ENCODE data around the gene SCO2. TPM values are rescaled to one million over a fixed set of nuclear protein-coding genes. Genes with fewer than 3 reads are reported as not detected.

The SCO2 gene
- total RNA-seq, 1 experiment from 2014 or later, result 6.3 TPM

DNA sequence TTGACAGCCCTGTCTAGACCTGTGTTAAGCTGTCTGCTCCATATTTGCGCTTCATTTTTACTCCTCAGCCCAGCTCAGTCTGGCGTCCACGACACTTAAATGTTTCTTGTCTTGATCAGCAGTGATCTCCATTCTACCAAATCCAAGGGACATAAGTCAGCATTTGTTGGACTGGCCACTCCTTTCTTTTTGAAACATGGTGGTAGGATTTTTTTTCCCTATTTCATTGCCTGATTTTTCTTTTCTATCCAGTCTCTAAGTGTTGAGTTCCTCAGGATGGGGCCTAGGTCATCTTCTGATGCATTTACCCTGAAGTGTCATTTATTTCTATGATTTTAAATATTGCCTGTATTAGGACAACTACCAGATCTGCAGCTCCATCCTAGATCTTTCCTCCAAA, 16.5 kb downstream of the SCO2 start:
- no peaks in the 10 kb centered on the region for H3K9me3 ChIP-seq (replicated peaks)
- peak overlapping the region; percentile 92 for H3K4me3 ChIP-seq
- peak overlapping the region; percentile 97 for H3K27ac ChIP-seq
- H3K27me3 ChIP-seq (replicated peaks), result no peaks in the 10 kb centered on the region
- DNase-seq (ENCODE audit: low read depth in 1 of 2, low spot score in 2 of 2), result no peak
- peaks cover 51% of the 10 kb centered on the region for H3K36me3 ChIP-seq
- peaks cover 22% of the 10 kb centered on the region for H3K4me1 ChIP-seq (replicated peaks)

DNA sequence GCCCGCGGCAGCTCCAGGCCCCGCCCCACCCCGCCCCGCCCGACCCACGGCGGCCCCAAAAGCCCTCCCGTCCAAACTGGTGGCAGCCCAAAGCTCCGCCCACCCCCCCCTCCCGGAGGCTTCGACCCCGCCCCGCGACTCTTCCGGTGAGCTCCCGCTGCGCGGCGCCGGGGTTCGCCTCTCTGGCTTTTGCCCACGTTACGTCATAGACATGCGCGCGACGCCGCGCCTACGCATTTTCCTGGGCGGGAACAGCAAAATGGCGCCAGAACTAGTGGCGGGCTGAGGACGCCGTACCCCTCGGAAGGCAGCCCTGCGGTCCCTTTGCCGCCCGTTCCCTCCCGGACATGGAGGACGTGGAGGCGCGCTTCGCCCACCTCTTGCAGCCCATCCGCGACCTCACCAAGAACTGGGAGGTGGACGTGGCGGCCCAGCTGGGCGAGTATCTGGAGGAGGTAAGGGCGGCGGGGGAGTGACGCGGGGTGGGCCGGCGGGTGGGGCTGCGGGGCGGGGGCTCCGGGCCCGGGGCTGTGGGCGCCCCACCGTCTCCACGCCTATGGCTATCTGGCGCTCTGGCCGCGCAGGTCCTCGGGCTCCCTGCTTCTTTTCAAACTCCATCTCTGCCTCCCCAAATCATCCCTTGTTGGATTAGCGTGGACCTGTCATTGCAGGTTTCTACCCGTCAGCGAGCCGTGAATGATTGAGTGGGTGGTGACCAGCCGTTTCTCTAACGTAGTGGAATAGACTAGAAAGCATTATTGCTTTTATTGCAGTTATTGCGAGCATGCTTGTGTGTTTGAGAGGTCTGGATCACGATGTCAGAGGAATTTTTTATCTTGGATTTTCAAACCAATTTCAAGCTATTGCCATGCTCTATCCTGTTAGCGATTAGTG, 17.2 kb downstream of the SCO2 start, which contains the start of gene NCAPH2:
TSS of gene NCAPH2 (plus strand) at position 234 of the 894 bp plus-strand sequence. CDS start at position 348, 114 bp downstream.
- peaks cover 22% of the 10 kb centered on the region for H3K4me1 ChIP-seq (replicated peaks)
- H3K9me3 ChIP-seq (replicated peaks), result no peaks in the 10 kb centered on the region
- H3K36me3 ChIP-seq, result peaks cover 56% of the 10 kb centered on the region
- H3K4me3 ChIP-seq, result peak within 1 kb of the TSS; percentile 92
- no peaks in the 10 kb centered on the region for H3K27me3 ChIP-seq (replicated peaks)
- peak; percentile 94 to 96 for DNase-seq (ENCODE audit: low read depth in 1 of 2, low spot score in 2 of 2)
- H3K27ac ChIP-seq, result peak within 1 kb of the TSS; percentile 97

DNA sequence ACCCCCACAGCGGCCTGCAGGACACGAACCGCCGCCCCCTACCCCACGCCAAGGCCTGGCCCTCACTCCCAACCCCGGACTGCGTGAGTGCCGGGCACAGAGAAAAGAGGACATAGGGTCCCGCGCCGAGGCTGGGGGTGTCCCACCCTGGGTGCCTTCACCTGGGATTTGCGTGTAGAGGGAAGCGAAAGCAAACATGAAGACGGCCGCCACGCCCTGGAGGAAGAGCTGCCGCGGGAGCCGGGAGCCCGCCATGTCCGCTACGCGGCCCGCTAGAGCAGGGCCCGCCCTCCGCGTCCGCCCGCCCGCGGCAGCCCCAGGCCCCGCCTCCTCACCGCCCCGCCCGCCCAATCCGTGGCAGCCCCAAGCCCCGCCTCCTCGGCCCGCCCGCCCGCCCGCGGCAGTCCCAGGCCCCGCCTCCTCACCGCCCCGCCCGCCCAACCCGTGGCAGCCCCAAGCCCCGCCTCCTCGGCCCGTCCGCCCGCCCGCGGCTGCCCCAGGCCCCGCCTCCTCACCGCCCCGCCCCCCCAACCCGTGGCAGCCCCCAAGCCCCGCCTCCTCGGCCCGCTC, 17.9 kb downstream of the SCO2 start, which contains the start of gene LMF2:
TSS of gene LMF2 (minus strand) at position 282 of the 570 bp plus-strand sequence. CDS start at position 255, 27 bp downstream.
- Histone ChIP-seq H3K4me1 (replicated peaks) (peaks cover 22% of the 10 kb centered on the region), H3K9me3 (replicated peaks) (no peaks in the 10 kb centered on the region), H3K27ac (peak within 1 kb of the TSS; percentile 97), H3K4me3 (peak within 1 kb of the TSS; percentile 92), H3K36me3 (peaks cover 57% of the 10 kb centered on the region), H3K27me3 (replicated peaks) (no peaks in the 10 kb centered on the region)
- peak; percentile 71 to 82 for DNase-seq (ENCODE audit: low read depth in 1 of 2, low spot score in 2 of 2)

DNA sequence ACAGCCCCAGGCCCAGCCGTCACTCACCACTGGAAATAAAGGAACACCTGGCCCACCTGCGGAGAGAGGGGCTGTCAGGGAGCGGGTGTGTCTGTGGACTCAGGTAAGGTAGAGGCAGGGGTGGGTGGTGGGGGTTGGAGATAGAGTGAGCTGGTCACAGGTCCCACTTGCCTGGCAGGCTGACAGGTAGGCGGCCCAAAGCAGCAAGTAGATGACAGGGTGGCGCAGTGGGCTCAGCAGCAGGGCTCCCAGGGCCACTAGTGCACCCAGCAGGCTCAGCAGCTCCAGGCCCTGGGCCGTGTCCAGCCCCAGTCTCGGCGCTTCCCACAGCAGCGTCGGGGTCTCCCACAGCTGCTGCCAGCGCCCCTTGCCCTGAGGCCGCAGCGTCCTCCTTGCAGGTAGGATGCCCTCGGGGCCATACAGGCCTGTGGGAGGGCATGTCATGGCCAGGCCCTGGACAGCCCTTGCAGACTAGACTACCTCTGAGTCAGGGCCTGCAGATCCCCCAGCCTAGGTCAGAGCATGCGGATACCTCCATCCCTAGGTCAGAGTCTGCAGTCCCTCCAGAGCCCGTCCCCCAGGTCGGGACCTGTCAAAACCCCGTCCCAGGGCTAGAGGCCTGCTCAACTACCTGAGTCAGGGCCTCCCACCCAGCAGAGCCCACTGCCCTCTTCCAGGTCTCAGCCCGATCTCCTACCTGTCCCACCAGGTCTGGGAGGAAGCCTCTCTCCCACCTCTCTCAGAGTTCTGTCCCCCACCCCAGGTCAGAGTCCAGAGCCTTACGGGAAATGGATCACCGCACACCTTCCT, 18.6 kb downstream of the SCO2 start:
- no peaks in the 10 kb centered on the region for H3K27me3 ChIP-seq (replicated peaks)
- peaks cover 22% of the 10 kb centered on the region for H3K4me1 ChIP-seq (replicated peaks)
- DNase-seq (ENCODE audit: low read depth in 1 of 2, low spot score in 2 of 2), result peak in 1 of 2 experiments; percentile 44
- H3K27ac ChIP-seq, result peak overlapping the region; percentile 59
- peaks cover 56% of the 10 kb centered on the region for H3K36me3 ChIP-seq
- H3K4me3 ChIP-seq, result peak overlapping the region; percentile 82
- no peaks in the 10 kb centered on the region for H3K9me3 ChIP-seq (replicated peaks)

DNA sequence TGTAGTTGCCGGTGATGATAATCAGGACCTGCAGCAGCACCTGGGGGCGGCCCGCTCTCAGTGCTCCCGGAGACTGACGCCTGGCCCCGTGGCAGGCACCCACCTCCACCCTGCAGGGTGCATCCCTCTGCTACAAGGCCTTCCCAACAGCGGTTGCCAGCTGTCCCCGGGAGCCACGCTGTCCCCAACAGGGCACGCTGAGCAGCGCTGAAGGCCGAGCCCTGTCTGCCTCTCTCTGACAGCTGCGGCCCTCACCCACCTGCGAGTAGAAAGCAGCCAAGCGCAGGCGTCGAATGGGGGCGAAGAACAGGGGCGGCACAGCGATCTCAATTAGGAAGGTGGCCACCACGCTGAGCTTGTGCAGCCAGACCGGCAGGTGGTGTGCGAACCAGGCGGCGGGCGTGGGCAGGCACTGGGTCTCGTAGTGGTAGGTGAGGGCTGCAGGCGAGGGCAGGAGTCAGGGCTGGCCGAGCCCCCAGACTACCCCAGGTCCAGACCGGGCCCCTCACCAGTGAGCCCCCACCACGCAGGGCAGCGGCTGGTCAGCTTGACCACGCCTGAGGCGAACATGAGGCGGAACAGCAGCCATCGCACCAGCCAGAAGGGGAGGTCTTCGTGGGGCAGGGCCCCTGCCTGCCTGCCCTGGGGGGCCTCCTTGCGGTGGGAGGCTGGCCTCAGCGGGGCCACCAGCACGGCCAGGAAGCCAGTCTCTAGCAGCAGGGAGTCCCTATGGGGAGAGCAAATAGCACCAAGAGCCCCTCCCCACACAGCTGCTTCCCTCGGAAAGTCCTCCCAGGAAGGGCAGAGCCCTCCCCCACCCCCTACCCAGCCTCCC, 19.4 kb downstream of the SCO2 start:
- Histone ChIP-seq H3K4me1 (replicated peaks) (peaks cover 22% of the 10 kb centered on the region), H3K27ac (no peak overlapping the region), H3K36me3 (peaks cover 54% of the 10 kb centered on the region), H3K4me3 (peak overlapping the region; percentile 82), H3K27me3 (replicated peaks) (no peaks in the 10 kb centered on the region), H3K9me3 (replicated peaks) (no peaks in the 10 kb centered on the region)
- DNase-seq (ENCODE audit: low read depth in 1 of 2, low spot score in 2 of 2), result peak in 1 of 2 experiments; percentile 43

DNA sequence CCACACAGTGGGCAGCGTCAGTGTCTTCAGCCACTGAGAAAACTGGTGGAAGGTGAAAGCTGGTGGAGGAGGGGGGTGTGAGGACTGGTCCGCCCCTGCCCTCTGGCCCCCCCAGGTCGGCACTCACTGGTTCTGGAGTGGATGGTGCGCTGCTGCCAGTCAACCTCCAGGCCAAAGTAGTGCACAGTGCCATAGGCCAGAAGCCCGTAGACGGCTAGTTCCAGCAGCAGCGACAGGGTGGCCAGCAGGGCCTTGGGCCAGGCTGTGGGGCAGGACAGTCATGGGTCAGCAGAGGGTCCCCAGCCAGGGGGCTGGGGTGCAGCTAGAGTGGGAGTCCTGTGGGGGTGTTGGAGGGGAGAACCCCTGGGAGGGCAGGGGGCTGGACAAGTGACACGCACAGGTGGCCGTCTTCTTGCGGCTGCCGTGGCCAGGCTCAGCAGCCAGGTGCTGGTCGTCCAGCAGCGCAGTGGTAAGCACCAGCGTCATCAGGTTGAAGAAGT, 20.1 kb downstream of the SCO2 start:
- DNase-seq (ENCODE audit: low read depth in 1 of 2, low spot score in 2 of 2), result peak in 1 of 2 experiments; percentile 39
- H3K4me3 ChIP-seq, result no peak overlapping the region
- peaks cover 22% of the 10 kb centered on the region for H3K4me1 ChIP-seq (replicated peaks)
- H3K27me3 ChIP-seq (replicated peaks), result no peaks in the 10 kb centered on the region
- H3K36me3 ChIP-seq, result peaks cover 52% of the 10 kb centered on the region
- no peak overlapping the region for H3K27ac ChIP-seq
- H3K9me3 ChIP-seq (replicated peaks), result no peaks in the 10 kb centered on the region

DNA sequence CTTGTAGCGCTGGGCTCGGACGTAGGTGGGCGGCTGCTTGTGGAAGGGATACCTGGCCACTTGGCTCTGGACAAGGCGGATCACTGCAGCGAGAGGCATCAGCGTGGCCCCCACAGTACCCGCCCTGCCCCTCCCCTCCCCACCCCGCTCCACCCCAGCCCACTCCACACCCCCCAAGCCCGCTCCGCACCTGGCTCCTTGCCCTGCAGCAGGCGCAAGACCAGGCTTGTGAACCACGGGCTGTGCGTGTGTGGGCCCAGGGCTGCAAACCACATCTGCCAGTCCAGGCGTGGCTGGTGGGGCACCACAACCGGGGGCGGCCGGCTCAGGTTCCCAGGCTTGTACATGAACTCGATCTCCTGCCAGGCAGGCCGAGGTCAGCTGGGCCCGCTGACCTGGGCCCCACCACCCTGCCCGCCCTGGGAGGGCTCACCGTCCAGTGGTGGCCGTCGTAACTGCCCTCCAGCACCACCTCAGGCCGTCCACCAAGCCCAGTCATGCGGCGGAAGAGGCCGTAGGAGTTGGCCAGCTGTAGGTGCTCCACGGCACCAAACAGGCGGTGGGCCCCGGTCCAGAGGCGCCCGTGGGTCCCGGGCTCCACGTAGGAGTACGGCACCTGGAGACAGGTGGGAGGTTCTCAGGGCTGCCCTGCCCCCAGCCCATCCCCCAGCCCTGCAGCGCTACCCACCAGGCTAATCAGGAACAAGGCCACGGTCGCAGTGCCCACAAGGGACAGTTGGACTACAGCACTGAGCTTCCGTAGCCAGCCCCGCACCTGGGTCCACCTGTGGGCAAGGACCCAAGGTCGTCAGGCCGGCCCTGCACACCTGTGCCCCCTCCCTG, 20.8 kb downstream of the SCO2 start:
- DNase-seq (ENCODE audit: low read depth in 1 of 2, low spot score in 2 of 2), result peak in 1 of 2 experiments; percentile 44
- peaks cover 49% of the 10 kb centered on the region for H3K36me3 ChIP-seq
- no peak overlapping the region for H3K27ac ChIP-seq
- no peaks in the 10 kb centered on the region for H3K9me3 ChIP-seq (replicated peaks)
- H3K4me1 ChIP-seq (replicated peaks), result peaks cover 21% of the 10 kb centered on the region
- no peaks in the 10 kb centered on the region for H3K27me3 ChIP-seq (replicated peaks)
- no peak overlapping the region for H3K4me3 ChIP-seq

DNA sequence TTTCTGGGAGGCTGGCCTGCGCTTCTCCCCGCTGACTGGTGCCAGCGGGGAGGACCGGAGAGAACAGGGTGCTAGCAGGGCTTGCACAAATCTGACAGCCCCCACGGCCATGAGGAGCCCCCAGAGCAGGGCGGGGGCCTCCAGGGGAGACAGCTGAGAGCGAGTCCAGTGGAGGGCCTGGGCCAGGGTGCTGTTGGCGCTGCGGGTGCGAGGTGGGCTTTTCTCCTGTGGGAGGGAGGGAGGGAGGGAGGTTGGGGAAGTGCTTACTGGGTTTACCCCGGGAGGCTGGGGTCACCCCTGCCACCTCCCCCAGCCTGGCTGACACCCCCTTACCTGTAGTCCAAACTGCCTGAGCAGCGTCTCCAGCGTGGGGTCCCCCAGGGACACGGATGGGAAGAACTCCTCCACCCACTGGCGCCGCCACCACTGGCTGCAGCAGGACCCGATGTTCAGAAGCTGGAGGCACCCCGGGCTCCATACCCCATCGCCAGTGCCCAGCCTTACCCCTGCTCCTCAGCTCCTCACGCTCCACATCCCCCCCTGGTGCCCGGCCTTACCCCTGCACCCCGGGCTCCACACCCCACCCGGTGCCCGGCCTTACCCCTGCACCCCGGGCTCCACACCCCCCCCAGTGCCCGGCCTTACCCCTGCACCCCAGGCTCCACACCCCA, 21.8 kb downstream of the SCO2 start:
- H3K9me3 ChIP-seq (replicated peaks), result no peaks in the 10 kb centered on the region
- no peak overlapping the region for H3K27ac ChIP-seq
- H3K4me3 ChIP-seq, result no peak overlapping the region
- H3K27me3 ChIP-seq (replicated peaks), result no peaks in the 10 kb centered on the region
- peaks cover 45% of the 10 kb centered on the region for H3K36me3 ChIP-seq
- peak in 1 of 2 experiments; percentile 47 for DNase-seq (ENCODE audit: low read depth in 1 of 2, low spot score in 2 of 2)
- peaks cover 12% of the 10 kb centered on the region for H3K4me1 ChIP-seq (replicated peaks)

DNA sequence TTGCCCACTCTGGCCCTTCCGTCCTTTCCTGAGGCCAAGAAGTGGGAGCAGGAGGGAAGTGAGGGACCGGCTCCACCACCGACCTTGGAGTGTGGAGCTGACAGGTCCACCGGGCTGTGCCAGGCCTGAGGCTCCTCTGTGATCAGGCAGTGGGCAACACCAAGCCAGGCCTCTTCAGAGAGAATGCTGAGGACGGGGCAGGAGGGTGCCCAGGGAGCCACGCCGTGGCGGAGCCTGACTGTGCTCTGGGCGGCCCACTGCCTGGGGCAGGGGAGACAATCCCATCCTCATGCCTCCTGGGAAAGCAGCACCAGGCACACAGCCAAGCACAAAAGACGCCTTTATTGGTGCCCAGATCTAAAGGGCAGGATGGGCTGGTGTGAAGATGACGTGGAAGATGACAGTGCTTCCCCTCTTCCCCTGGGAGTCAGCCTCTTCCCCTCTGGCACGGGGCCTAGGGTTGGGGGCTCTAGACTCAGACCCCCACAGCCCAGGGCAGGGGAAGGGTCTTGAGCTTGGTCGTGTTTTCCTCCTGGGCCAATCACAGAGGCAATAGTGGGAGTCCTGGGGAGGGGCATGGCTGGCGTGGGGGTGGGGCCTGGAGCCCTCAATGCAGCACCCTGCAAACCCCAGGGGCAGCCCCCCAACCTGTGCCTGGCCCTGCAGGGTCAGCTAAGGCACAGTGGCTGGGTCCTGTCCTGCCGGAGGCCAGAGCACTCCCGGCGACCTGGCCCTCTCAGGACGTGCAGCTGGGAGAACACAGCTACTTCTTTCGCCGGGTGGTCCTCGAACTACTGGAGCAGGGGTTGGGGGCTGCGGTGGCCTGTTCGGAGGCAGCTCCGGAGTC, 22.5 kb downstream of the SCO2 start:
- Histone ChIP-seq H3K27me3 (replicated peaks) (no peaks in the 10 kb centered on the region), H3K36me3 (peaks cover 43% of the 10 kb centered on the region), H3K27ac (no peak overlapping the region), H3K9me3 (replicated peaks) (no peaks in the 10 kb centered on the region), H3K4me3 (no peak overlapping the region), H3K4me1 (replicated peaks) (peaks cover 10% of the 10 kb centered on the region; the same call in 1 of the 2 replicates)
- no peak for DNase-seq (ENCODE audit: low read depth in 1 of 2, low spot score in 2 of 2)

DNA sequence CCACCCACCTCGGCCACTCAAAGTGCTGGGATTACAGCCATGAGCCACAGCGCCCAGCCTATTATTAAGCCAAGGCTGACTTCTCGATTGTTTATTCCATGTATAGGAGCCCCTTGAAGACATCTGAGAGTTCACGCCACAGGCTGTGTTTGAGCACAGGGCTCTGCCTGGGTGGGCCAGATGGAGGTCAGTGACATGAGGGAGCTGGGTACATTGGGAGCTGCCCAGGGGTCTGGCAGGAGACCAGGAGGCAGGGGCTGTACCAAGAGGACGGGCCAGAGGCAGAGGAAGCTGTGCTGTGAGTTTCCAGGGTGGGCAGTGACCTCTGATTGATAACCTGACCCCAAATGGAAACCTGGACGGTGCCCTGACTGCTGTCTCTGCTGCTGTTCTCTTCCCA, 23.3 kb downstream of the SCO2 start:
- Histone ChIP-seq H3K9me3 (replicated peaks) (no peaks in the 10 kb centered on the region), H3K4me1 (replicated peaks) (peaks cover 10% of the 10 kb centered on the region; the same call in 1 of the 2 replicates), H3K27ac (no peak overlapping the region), H3K27me3 (replicated peaks) (no peaks in the 10 kb centered on the region), H3K36me3 (peaks cover 39% of the 10 kb centered on the region), H3K4me3 (no peak overlapping the region)
- no peak for DNase-seq (ENCODE audit: low read depth in 1 of 2, low spot score in 2 of 2)

DNA sequence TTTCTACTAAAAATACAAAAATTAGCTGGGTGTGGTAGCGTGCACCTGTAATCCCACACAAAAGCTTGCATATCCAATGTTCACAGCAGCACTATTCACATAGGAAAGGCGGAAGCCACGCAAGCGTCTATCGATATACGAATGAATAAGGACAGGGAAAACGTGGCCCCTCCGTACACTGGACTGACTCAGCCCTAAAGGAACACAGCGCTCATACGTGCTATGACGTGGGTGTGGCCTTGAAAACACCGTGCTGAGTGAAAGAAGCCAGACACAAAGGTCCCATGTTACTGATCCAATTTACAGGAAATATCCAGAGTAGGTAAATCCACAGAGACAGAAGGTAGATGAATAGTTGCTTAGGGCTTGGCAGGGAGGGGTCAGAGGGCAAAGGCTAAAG, 24.9 kb downstream of the SCO2 start:
- no peak overlapping the region for H3K4me3 ChIP-seq
- no peak overlapping the region for H3K27ac ChIP-seq
- no peak for DNase-seq (ENCODE audit: low read depth in 1 of 2, low spot score in 2 of 2)
- no peaks in the 10 kb centered on the region for H3K9me3 ChIP-seq (replicated peaks)
- H3K4me1 ChIP-seq (replicated peaks), result no peaks in the 10 kb centered on the region
- H3K36me3 ChIP-seq, result peaks cover 25% of the 10 kb centered on the region
- no peaks in the 10 kb centered on the region for H3K27me3 ChIP-seq (replicated peaks)
